HG03103 (cell line): ENCODE data around the gene THSD8.

Experiments used
- ATAC-seq: cut with Tn5 transposase; IDR thresholded peaks from one replicate; pipeline ENCODE4 v1.9.1; 2021; ENCODE audit warnings: low read depth; ENCODE audit not compliant: unreplicated experiment

Gene THSD8

GRCh38 chr19:12847159-12848139, 45.6 kb downstream of the THSD8 start:
- no peak for ATAC-seq
